Measurements from ENCODE around the gene CTNNBIP1.

The CTNNBIP1 gene

GRCh38 chr1:9824702-9825089 is 85.4 kb downstream of the CTNNBIP1 start:
- no peak overlapping the region for H2BK5ac ChIP-seq (ENCODE audit: low read depth, low read length, poor library complexity)
- no peak overlapping the region for H2BK120ac ChIP-seq (ENCODE audit: insufficient read depth, low read length, poor library complexity)
- no CpG with 5 or more reads among the region's 12 CpGs for WGBS (ENCODE audit: extremely low coverage, insufficient coverage, insufficient read length)
- H3K9ac ChIP-seq (ENCODE audit: low read length), result no peak overlapping the region
- no peaks in the 10 kb centered on the region for H3K36me3 ChIP-seq (ENCODE audit: control insufficient read depth in 1 of 2, insufficient read depth in 2 of 2, low read length in 2 of 2)
- no peak overlapping the region for H3K18ac ChIP-seq (ENCODE audit: low read length)
- H3K4ac ChIP-seq (ENCODE audit: low read depth, low read length), result no peak overlapping the region
- no peak overlapping the region for H3K23ac ChIP-seq (ENCODE audit: low read length)
- no peak overlapping the region for H2AK5ac ChIP-seq (ENCODE audit: low read length)
- H2BK12ac ChIP-seq (ENCODE audit: low read length), result no peak overlapping the region
- H4K12ac ChIP-seq (ENCODE audit: low read depth, low read length), result no peak overlapping the region
- no peak overlapping the region for H4K91ac ChIP-seq (ENCODE audit: low read depth, low read length)
- H3K9me3 ChIP-seq (ENCODE audit: insufficient read depth, low read depth, low read length), result no peaks in the 10 kb centered on the region
- peak in 1 of 2 donors; percentile 6 for DNase-seq
- H3K4me1 ChIP-seq (ENCODE audit: control insufficient read depth in 1 of 2, insufficient read depth in 2 of 2, low read length in 2 of 2), result peaks cover 12% of the 10 kb centered on the region in 2 experiments
- H3K79me1 ChIP-seq (ENCODE audit: low read length), result peaks cover 12% of the 10 kb centered on the region
- H3K4me3 ChIP-seq (ENCODE audit: low read depth, low read length), result no peak overlapping the region
- no peak overlapping the region for H4K8ac ChIP-seq (ENCODE audit: low read depth, low read length)
- H3K4me2 ChIP-seq (ENCODE audit: low read length), result peak overlapping the region; percentile 76
- H3K79me2 ChIP-seq (ENCODE audit: control insufficient read depth, insufficient read depth, low read length, poor library complexity), result peaks cover 9% of the 10 kb centered on the region
- no peak overlapping the region for H3K14ac ChIP-seq (ENCODE audit: low read length)
- no peak overlapping the region for H2AFZ ChIP-seq (ENCODE audit: insufficient read depth, low read length, poor library complexity)
- H3K27me3 ChIP-seq (ENCODE audit: insufficient read depth, low read length), result no peaks in the 10 kb centered on the region
- no peak overlapping the region for H3K27ac ChIP-seq (ENCODE audit: low read depth, low read length)

- peak; percentile 91 to 95 for DNase-seq
- Histone ChIP-seq H3K4ac (ENCODE audit: low read depth, low read length) (peak within 1 kb of the TSS; percentile 75), H3K79me2 (ENCODE audit: control insufficient read depth, insufficient read depth, low read length, poor library complexity) (peaks cover 9% of the 10 kb centered on the region), H3K9me3 (ENCODE audit: insufficient read depth, low read depth, low read length) (no peaks in the 10 kb centered on the region), H3K79me1 (ENCODE audit: low read length) (peaks cover 12% of the 10 kb centered on the region), H3K27ac (ENCODE audit: low read depth, low read length) (no peak within 1 kb of the TSS), H3K4me1 (ENCODE audit: control insufficient read depth in 1 of 2, insufficient read depth in 2 of 2, low read length in 2 of 2) (peaks cover 12% of the 10 kb centered on the region in 2 experiments), H3K4me3 (ENCODE audit: low read depth, low read length) (peak within 1 kb of the TSS; percentile 88), H2AK5ac (ENCODE audit: low read length) (no peak within 1 kb of the TSS), H2BK5ac (ENCODE audit: low read depth, low read length, poor library complexity) (peak within 1 kb of the TSS; percentile 78), H2AFZ (ENCODE audit: insufficient read depth, low read length, poor library complexity) (peak within 1 kb of the TSS; percentile 97), H3K14ac (ENCODE audit: low read length) (peak within 1 kb of the TSS; percentile 93), H3K23ac (ENCODE audit: low read length) (no peak within 1 kb of the TSS), H2BK12ac (ENCODE audit: low read length) (peak within 1 kb of the TSS; percentile 81), H4K12ac (ENCODE audit: low read depth, low read length) (peak within 1 kb of the TSS; percentile 86), H3K18ac (ENCODE audit: low read length) (peak within 1 kb of the TSS; percentile 46), H3K36me3 (ENCODE audit: control insufficient read depth in 1 of 2, insufficient read depth in 2 of 2, low read length in 2 of 2) (no peaks in the 10 kb centered on the region), H4K8ac (ENCODE audit: low read depth, low read length) (peak within 1 kb of the TSS; percentile 98), H3K27me3 (ENCODE audit: insufficient read depth, low read length) (no peaks in the 10 kb centered on the region), H3K4me2 (ENCODE audit: low read length) (peak within 1 kb of the TSS; percentile 100), H3K9ac (ENCODE audit: low read length) (peak within 1 kb of the TSS; percentile 77), H4K91ac (ENCODE audit: low read depth, low read length) (peak within 1 kb of the TSS; percentile 82), H2BK120ac (ENCODE audit: insufficient read depth, low read length, poor library complexity) (peak within 1 kb of the TSS; percentile 94)
- WGBS (ENCODE audit: extremely low coverage, insufficient coverage, insufficient read length), result no CpG with 5 or more reads among the region's 93 CpGs
These were observed 85.9 kb downstream of the CTNNBIP1 start, which contains the start of gene CLSTN1 for GRCh38 chr1:9823943-9824701. Gene CLSTN1, minus strand, starts transcription at chr1:9823965. Its CDS starts 232 bp downstream, at chr1:9823733.

- Histone ChIP-seq H2AFZ (ENCODE audit: insufficient read depth, low read length, poor library complexity) (peak overlapping the region; percentile 96), H3K14ac (ENCODE audit: low read length) (peak overlapping the region; percentile 93), H2BK120ac (ENCODE audit: insufficient read depth, low read length, poor library complexity) (peak overlapping the region; percentile 94), H3K79me1 (ENCODE audit: low read length) (peaks cover 12% of the 10 kb centered on the region), H3K79me2 (ENCODE audit: control insufficient read depth, insufficient read depth, low read length, poor library complexity) (peaks cover 9% of the 10 kb centered on the region), H4K91ac (ENCODE audit: low read depth, low read length) (peak overlapping the region; percentile 82), H3K18ac (ENCODE audit: low read length) (peak overlapping the region; percentile 42), H3K4me3 (ENCODE audit: low read depth, low read length) (peak overlapping the region; percentile 88), H2AK5ac (ENCODE audit: low read length) (no peak overlapping the region), H3K4me1 (ENCODE audit: control insufficient read depth in 1 of 2, insufficient read depth in 2 of 2, low read length in 2 of 2) (peaks cover 12% of the 10 kb centered on the region in 2 experiments), H3K4ac (ENCODE audit: low read depth, low read length) (peak overlapping the region; percentile 34), H2BK12ac (ENCODE audit: low read length) (peak overlapping the region; percentile 16), H3K9ac (ENCODE audit: low read length) (peak overlapping the region; percentile 77), H3K4me2 (ENCODE audit: low read length) (peak overlapping the region; percentile 100), H3K36me3 (ENCODE audit: control insufficient read depth in 1 of 2, insufficient read depth in 2 of 2, low read length in 2 of 2) (no peaks in the 10 kb centered on the region), H3K23ac (ENCODE audit: low read length) (no peak overlapping the region), H3K9me3 (ENCODE audit: insufficient read depth, low read depth, low read length) (no peaks in the 10 kb centered on the region), H4K12ac (ENCODE audit: low read depth, low read length) (peak overlapping the region; percentile 57), H4K8ac (ENCODE audit: low read depth, low read length) (peak overlapping the region; percentile 98), H3K27ac (ENCODE audit: low read depth, low read length) (no peak overlapping the region), H3K27me3 (ENCODE audit: insufficient read depth, low read length) (no peaks in the 10 kb centered on the region), H2BK5ac (ENCODE audit: low read depth, low read length, poor library complexity) (peak overlapping the region; percentile 78)
- DNase-seq, result no peak
- WGBS (ENCODE audit: extremely low coverage, insufficient coverage, insufficient read length), result no CpG with 5 or more reads among the region's 40 CpGs
These were observed 86.5 kb downstream of the CTNNBIP1 start for GRCh38 chr1:9823693-9823942.

GRCh38 chr1:9822897-9823692 is 87.0 kb downstream of the CTNNBIP1 start:
- Histone ChIP-seq H3K9ac (ENCODE audit: low read length) (peak overlapping the region; percentile 77), H3K27me3 (ENCODE audit: insufficient read depth, low read length) (no peaks in the 10 kb centered on the region), H2BK5ac (ENCODE audit: low read depth, low read length, poor library complexity) (peak overlapping the region; percentile 78), H3K18ac (ENCODE audit: low read length) (peak overlapping the region; percentile 42), H2AK5ac (ENCODE audit: low read length) (no peak overlapping the region), H3K14ac (ENCODE audit: low read length) (peak overlapping the region; percentile 93), H4K12ac (ENCODE audit: low read depth, low read length) (peak overlapping the region; percentile 57), H3K4ac (ENCODE audit: low read depth, low read length) (peak overlapping the region; percentile 34), H3K27ac (ENCODE audit: low read depth, low read length) (no peak overlapping the region), H2AFZ (ENCODE audit: insufficient read depth, low read length, poor library complexity) (peak overlapping the region; percentile 96), H3K79me2 (ENCODE audit: control insufficient read depth, insufficient read depth, low read length, poor library complexity) (peaks cover 9% of the 10 kb centered on the region), H3K23ac (ENCODE audit: low read length) (no peak overlapping the region), H4K8ac (ENCODE audit: low read depth, low read length) (peak overlapping the region; percentile 98), H3K9me3 (ENCODE audit: insufficient read depth, low read depth, low read length) (no peaks in the 10 kb centered on the region), H4K91ac (ENCODE audit: low read depth, low read length) (peak overlapping the region; percentile 82), H2BK120ac (ENCODE audit: insufficient read depth, low read length, poor library complexity) (peak overlapping the region; percentile 94), H3K4me1 (ENCODE audit: control insufficient read depth in 1 of 2, insufficient read depth in 2 of 2, low read length in 2 of 2) (peaks cover 12% of the 10 kb centered on the region in 2 experiments), H3K36me3 (ENCODE audit: control insufficient read depth in 1 of 2, insufficient read depth in 2 of 2, low read length in 2 of 2) (no peaks in the 10 kb centered on the region), H3K79me1 (ENCODE audit: low read length) (peaks cover 12% of the 10 kb centered on the region), H3K4me3 (ENCODE audit: low read depth, low read length) (peak overlapping the region; percentile 88), H3K4me2 (ENCODE audit: low read length) (peak overlapping the region; percentile 100), H2BK12ac (ENCODE audit: low read length) (peak overlapping the region; percentile 16)
- WGBS (ENCODE audit: extremely low coverage, insufficient coverage, insufficient read length), result no CpG with 5 or more reads among the region's 71 CpGs
- peak in 1 of 2 donors; percentile 24 for DNase-seq
